IMR-90 (cell line): ENCODE data around the gene ABTB2. TPM values are rescaled to one million over a fixed set of nuclear protein-coding genes. Genes with fewer than 3 reads are reported as not detected.
A peak's percentile ranks its signal among the peaks of the same experiment; 100 is the strongest.

Source experiments
- ATAC-seq: fragments of 200-7000 bp; cut with Tn5 transposase; 2 replicates; pipeline ENCODE4 v1.9.1; 2020; ENCODE audit warnings: low read depth, mild to moderate bottlenecking, moderate library complexity
- BruUV-seq: library from RNA; stranded (reverse); fragments of 400-500 nt; replicated peaks from 2 replicates; lab custom pipeline; 2021; lab: Mats Ljungman, UMichigan
- CTCF ChIA-PET: fragments of 300-600 bp; formaldehyde crosslinking; extraction: SDS; loops from one replicate; lab custom pipeline; 2021; ENCODE audit warnings: antibody characterized with exemption; lab: Yijun Ruan, JAX
- POLR2A ChIA-PET: fragments of 300-600 bp; sonication (Branson Sonifier 250); formaldehyde crosslinking; loops from one replicate; lab custom pipeline; 2022; ENCODE audit warnings: antibody characterized with exemption; ENCODE audit not compliant: unreplicated experiment; lab: Charles Lee
- DNase-seq: peaks from one replicate; pipeline ENCODE4 v3.0.0; 2013
- H2AFZ ChIP-seq: replicated peaks from 2 replicates; pipeline ENCODE3; 2013; ENCODE audit warnings: low read length, mild to moderate bottlenecking; ENCODE audit not compliant: poor library complexity
- H2AK5ac ChIP-seq: 2 replicates; pipeline ENCODE4 v1.6.1; 2013; ENCODE audit warnings: low read depth, low read length, inconsistent platforms
- H2AK9ac ChIP-seq: replicated peaks from 2 replicates; pipeline ENCODE3; 2013; ENCODE audit warnings: mild to moderate bottlenecking, low read depth, low read length, moderate library complexity; ENCODE audit not compliant: poor library complexity
- H2BK120ac ChIP-seq: 2 replicates; pipeline ENCODE4 v1.6.1; 2013; ENCODE audit warnings: low read depth, low read length, inconsistent platforms
- H2BK15ac ChIP-seq: 3 replicates; pipeline ENCODE4 v1.6.1; 2013; ENCODE audit warnings: low read depth, low read length, inconsistent platforms
- H2BK20ac ChIP-seq: 2 replicates; pipeline ENCODE4 v1.6.1; 2013; ENCODE audit warnings: low read depth, mild to moderate bottlenecking, inconsistent platforms, low read length, moderate library complexity
- H2BK5ac ChIP-seq: 2 replicates; pipeline ENCODE4 v1.6.1; 2013; ENCODE audit warnings: mild to moderate bottlenecking, low read depth, low read length, inconsistent platforms; ENCODE audit not compliant: poor library complexity, severe bottlenecking
- H3K14ac ChIP-seq: replicated peaks from 2 replicates; pipeline ENCODE4 v1.6.1; 2013; ENCODE audit warnings: low read depth, low read length, inconsistent platforms
- H3K18ac ChIP-seq: 2 replicates; pipeline ENCODE4 v1.6.1; 2013; ENCODE audit warnings: low read depth, low read length, control low read depth
- H3K23ac ChIP-seq: 2 replicates; pipeline ENCODE4 v1.6.1; 2013; ENCODE audit warnings: low read depth, low read length, inconsistent platforms
- H3K27ac ChIP-seq: 2 replicates; pipeline ENCODE4 v1.5.1; 2013; ENCODE audit warnings: mild to moderate bottlenecking, control low read depth, low read length; ENCODE audit not compliant: insufficient read depth
- H3K27me3 ChIP-seq: 2 replicates; pipeline ENCODE4 v1.6.1; 2013; ENCODE audit warnings: low read length; ENCODE audit not compliant: control insufficient read depth, insufficient read depth
- H3K36me3 ChIP-seq: 2 replicates; pipeline ENCODE4 v1.6.1; 2013; ENCODE audit warnings: low read length, mixed read lengths; ENCODE audit not compliant: control insufficient read depth, insufficient read depth
- H3K4ac ChIP-seq: 2 replicates; pipeline ENCODE4 v1.6.1; 2013; ENCODE audit warnings: low read depth, low read length, inconsistent platforms
- H3K4me1 ChIP-seq: 2 replicates; pipeline ENCODE4 v1.6.1; 2013; ENCODE audit warnings: low read length, mixed read lengths; ENCODE audit not compliant: control insufficient read depth, insufficient read depth
- H3K4me2 ChIP-seq: 2 replicates; pipeline ENCODE4 v1.6.1; 2013; ENCODE audit warnings: low read depth, mild to moderate bottlenecking, control low read depth, low read length, moderate library complexity
- H3K4me3 ChIP-seq: 2 replicates; pipeline ENCODE4 v1.5.1; 2013; ENCODE audit warnings: low read depth, mild to moderate bottlenecking, control low read depth, low read length, moderate library complexity; ENCODE audit not compliant: insufficient read depth
- H3K56ac ChIP-seq: 2 replicates; pipeline ENCODE4 v1.6.1; 2013; ENCODE audit warnings: low read length, inconsistent platforms; ENCODE audit not compliant: insufficient read depth; ENCODE audit errors: extremely low read depth
- H3K79me1 ChIP-seq, 2 experiments: 2 replicates each; pipeline ENCODE4 v1.6.1; 2013; ENCODE audit warnings: low read length in 2 of 2, inconsistent platforms in 1 of 2, low read depth in 1 of 2
- H3K9ac ChIP-seq: 2 replicates; pipeline ENCODE4 v1.6.1; 2013; ENCODE audit warnings: low read depth, low read length, control low read depth
- H3K9me1 ChIP-seq: 2 replicates; pipeline ENCODE4 v1.6.1; 2013; ENCODE audit warnings: low read length, inconsistent platforms; ENCODE audit not compliant: insufficient read depth
- H3K9me3 ChIP-seq: 2 replicates; pipeline ENCODE4 v1.6.1; 2013; ENCODE audit warnings: low read length; ENCODE audit not compliant: control insufficient read depth, insufficient read depth
- H4K20me1 ChIP-seq: 2 replicates; pipeline ENCODE4 v1.6.1; 2013; ENCODE audit warnings: low read length, inconsistent platforms; ENCODE audit not compliant: insufficient read depth
- H4K5ac ChIP-seq: 2 replicates; pipeline ENCODE4 v1.6.1; 2013; ENCODE audit warnings: mild to moderate bottlenecking, low read depth, low read length, control low read depth
- H4K8ac ChIP-seq, 2 experiments: 2 replicates each; pipeline ENCODE4 v1.6.1; 2013; ENCODE audit warnings: low read depth in 2 of 2, low read length in 2 of 2, control low read depth in 1 of 2, inconsistent platforms in 1 of 2
- H4K91ac ChIP-seq: 2 replicates; pipeline ENCODE4 v1.6.1; 2013; ENCODE audit warnings: low read depth, low read length, inconsistent platforms; ENCODE audit not compliant: insufficient read depth
- NFE2L2 ChIP-seq: fragments of 150-350 bp; IDR thresholded peaks from 2 replicates; pipeline ENCODE4 v1.6.1; 2016; ENCODE audit warnings: low read depth, mild to moderate bottlenecking, low read length
- WGBS, 2 experiments: methylation state at CpG; one replicate each; pipeline versions ENCODE4 v1.1.5 to v1.1.7; 2013; ENCODE audit warnings: missing lambda C conversion rate in 2 of 2; ENCODE audit not compliant: insufficient read length in 1 of 2; ENCODE audit errors: extremely low coverage in 2 of 2; 5-methylcytosine and 5-hydroxymethylcytosine counted together
- dilution Hi-C: fragments of 300-500 bp; cut with HindIII; formaldehyde crosslinking; loops from one replicate; pipeline ENCODE4 v1.14.3; 2018; ENCODE audit warnings: low sequenced_read_pairs; ENCODE audit not compliant: unreplicated experiment
- in situ Hi-C: fragments of 300-500 bp; cut with MboI; formaldehyde crosslinking; loops from 3 replicates; pipeline ENCODE4 v1.14.3; 2019; ENCODE audit warnings: low sequenced_read_pairs, inconsistent platforms, mixed read lengths
- intact Hi-C: fragments of 100-400 bp; cut with micrococcal nuclease; formaldehyde crosslinking; loops from 2 replicates; pipeline ENCODE4 v1.10.0; 2022
- polyA plus RNA-seq, 3 experiments: library from polyadenylated mRNA; depleted of rRNA; stranded (reverse); fragments of >200 nt; gene quantifications; 2 replicates each; pipeline ENCODE4 v1.2.3, GENCODE V29; 2012; ENCODE audit warnings: low replicate concordance in 1 of 3
- total RNA-seq: library from RNA; depleted of rRNA; stranded (reverse); fragments of >200 nt; gene quantifications from 2 replicates; pipeline ENCODE4 v1.2.3, GENCODE V29; 2012
- TF ChIP-seq, protein P1 (sequence below): fragments of 150-350 bp; IDR thresholded peaks from 2 replicates; pipeline ENCODE4 v1.6.1; 2017; ENCODE audit warnings: mild to moderate bottlenecking, antibody characterized with exemption, low read length, low read depth

ABTB2 gene
- total and polyA plus RNA-seq, 2 of the 4 experiments (the other 2 are of a cell fraction): 0.18 to 2.0 TPM

- intact Hi-C loops: no loop called here
- ATAC-seq (no peak; the same call in 1 of the 2 replicates), DNase-seq (no peak)
These were observed 47.5 kb upstream of the ABTB2 start for GRCh38 chr11:34405079-34405858.

More at GRCh38 chr11:34405079-34405858, 47.5 kb upstream of the ABTB2 start:
- H3K4ac ChIP-seq: no peak overlapping the region
- BruUV-seq: no TSS peak
- H3K9me3 ChIP-seq: no peaks in the 10 kb centered on the region
- no peak overlapping the region for H2BK15ac ChIP-seq
- H3K56ac ChIP-seq: no peak overlapping the region
- CTCF ChIA-PET: interaction anchor here (0.7 kb wide), 1 partner anchor 12 kb away, joined by 3 read pairs; no protein-coding TSS in a partner anchor
- no peak overlapping the region for H4K91ac ChIP-seq
- 20 to 93% methylated on average over 1 of the region's 7 CpGs for WGBS, 2 experiments
- peak overlapping the region; percentile 70; the same call in 1 of the 2 replicates for H3K4me2 ChIP-seq
- H3K4me1 ChIP-seq: no peaks in the 10 kb centered on the region
- POLR2A ChIA-PET: no interaction called here
- H3K9me1 ChIP-seq: no peaks in the 10 kb centered on the region
- H2AK5ac ChIP-seq: no peak overlapping the region
- no peak overlapping the region for H3K23ac ChIP-seq
- no peak overlapping the region for H2BK20ac ChIP-seq
- H3K36me3 ChIP-seq: no peaks in the 10 kb centered on the region
- no peak overlapping the region for H3K18ac ChIP-seq
- H3K27me3 ChIP-seq: peaks cover 26% of the 10 kb centered on the region
- H3K9ac ChIP-seq: no peak overlapping the region
- H4K5ac ChIP-seq: no peak overlapping the region
- no peak overlapping the region for H2AFZ ChIP-seq
- H2AK9ac ChIP-seq: no peak overlapping the region
- H2BK120ac ChIP-seq: no peak overlapping the region
- in situ Hi-C loops: no loop called here
- dilution Hi-C loops: no loop called here
- H3K14ac ChIP-seq: no peak overlapping the region
- TF ChIP-seq, protein P1, sequence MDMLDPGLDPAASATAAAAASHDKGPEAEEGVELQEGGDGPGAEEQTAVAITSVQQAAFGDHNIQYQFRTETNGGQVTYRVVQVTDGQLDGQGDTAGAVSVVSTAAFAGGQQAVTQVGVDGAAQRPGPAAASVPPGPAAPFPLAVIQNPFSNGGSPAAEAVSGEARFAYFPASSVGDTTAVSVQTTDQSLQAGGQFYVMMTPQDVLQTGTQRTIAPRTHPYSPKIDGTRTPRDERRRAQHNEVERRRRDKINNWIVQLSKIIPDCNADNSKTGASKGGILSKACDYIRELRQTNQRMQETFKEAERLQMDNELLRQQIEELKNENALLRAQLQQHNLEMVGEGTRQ: 0 out of 2 replicates have a peak, but pooled peaks have one; percentile 37
- no peak for TF ChIP-seq NFE2L2
- H3K27ac ChIP-seq: no peak overlapping the region
- H3K4me3 ChIP-seq: no peak overlapping the region
- H2BK5ac ChIP-seq: no peak overlapping the region
- H3K79me1 ChIP-seq: no peaks in the 10 kb centered on the region
- H4K8ac ChIP-seq: no peak overlapping the region
- H4K20me1 ChIP-seq: no peaks in the 10 kb centered on the region
